ENCODE measurements around the gene TRIM28.

GRCh38 chr19:58551577-58552471 is 8.0 kb downstream of the TRIM28 start:
- TF ChIP-seq POLR2A (IDR thresholded peaks at IDR 0.05; ENCODE audit: low read depth, low read length) (peak; percentile 66), TAF1 (IDR thresholded peaks at IDR 0.05; ENCODE audit: borderline replicate concordance, low read depth, low read length) (no peak), POLR2AphosphoS5 (IDR thresholded peaks at IDR 0.05; ENCODE audit: low read depth, low read length) (peak; percentile 86)

Data from GM12892 (cell line).